K562 (cell line): ENCODE results near the gene MCM9. TPM values are rescaled to one million over a fixed set of nuclear protein-coding genes. Genes with fewer than 3 reads are reported as not detected.

ENCODE experiments used
- ATAC-seq: fragments of 200-7000 bp; cut with Tn5 transposase; 3 replicates; pipeline ENCODE4 v1.9.1; 2020; ENCODE audit warnings: moderate library complexity
- BruUV-seq: library from RNA; stranded (reverse); fragments of 400-500 nt; replicated peaks from 2 replicates; lab custom pipeline; 2021; lab: Mats Ljungman, UMichigan
- CTCF ChIA-PET: fragments of 300-600 bp; formaldehyde crosslinking; extraction: SDS; loops from one replicate; lab custom pipeline; 2021; ENCODE audit warnings: low intra/inter-chr PET ratio; lab: Yijun Ruan, JAX
- POLR2A ChIA-PET: fragments of 300-600, 350-650 bp; sonication (Branson Sonifier 250); formaldehyde crosslinking; extraction: SDS; loops from one replicate; lab custom pipeline; 2021; ENCODE audit warnings: antibody characterized with exemption, inconsistent platforms; lab: Yijun Ruan, JAX
- DNase-seq, 4 experiments: peaks; one replicate each; pipeline versions ENCODE4 v3.0.0 to v3.0.0-alpha.2; 2011 to 2018; ENCODE audit warnings: low spot score in 3 of 4, mixed read lengths in 3 of 4; ENCODE audit errors: extremely low read depth in 1 of 4
- FAIRE-seq: peaks from 2 replicates; lab custom pipeline; 2011; peaks lifted over from hg19 to GRCh38; lab: Jason Lieb, UNC
- H2AFZ ChIP-seq: 2 replicates; pipeline ENCODE4 v1.6.0; 2011; ENCODE audit warnings: low read depth, low read length, control low read depth, inconsistent platforms
- H3K27ac ChIP-seq: fragments of 200-600 bp; 3 replicates; pipeline ENCODE4 v1.8.0; 2011; ENCODE audit warnings: low read depth, mild to moderate bottlenecking, control low read depth, inconsistent platforms, low read length, moderate library complexity, mixed read lengths; ENCODE audit errors: extremely low read depth
- H3K27me3 ChIP-seq, 2 experiments: fragments of 300-600 bp in 1 of 2; 2 replicates in 1 of 2; 3 replicates in 1 of 2; pipeline versions ENCODE4 v1.6.0 to v1.8.0; 2011; ENCODE audit warnings: inconsistent platforms in 2 of 2, low read length in 2 of 2, mild to moderate bottlenecking in 1 of 2, mixed read lengths in 1 of 2, moderate library complexity in 1 of 2; ENCODE audit not compliant: control insufficient read depth in 2 of 2, insufficient read depth in 2 of 2
- H3K36me3 ChIP-seq: fragments of 300-600 bp; 3 replicates; pipeline ENCODE4 v1.8.0; 2011; ENCODE audit warnings: mild to moderate bottlenecking, low read length, inconsistent platforms; ENCODE audit not compliant: control insufficient read depth, insufficient read depth
- H3K4me1 ChIP-seq, 2 experiments: fragments of 200-600 bp in 1 of 2; replicated peaks in 1 of 2; 2 replicates in 1 of 2; 3 replicates in 1 of 2; pipeline versions ENCODE4 v1.5.1 to v1.8.0; 2011; ENCODE audit warnings: inconsistent platforms in 2 of 2, low read length in 2 of 2, mild to moderate bottlenecking in 1 of 2, mixed read lengths in 1 of 2, moderate library complexity in 1 of 2; ENCODE audit not compliant: control insufficient read depth in 2 of 2, insufficient read depth in 2 of 2
- H3K4me2 ChIP-seq: 2 replicates; pipeline ENCODE4 v1.6.1; 2011; ENCODE audit warnings: low read length, control low read depth, inconsistent platforms, mixed read lengths; ENCODE audit not compliant: insufficient read depth
- H3K4me3 ChIP-seq: fragments of 200-600 bp; sonication (generic), shearing (Covaris generic); 2 replicates; pipeline ENCODE4 v1.5.1; 2016; ENCODE audit warnings: control low read depth, inconsistent platforms
- H3K79me2 ChIP-seq: fragments of 200-600 bp; 3 replicates; pipeline ENCODE4 v1.8.0; 2011; ENCODE audit warnings: low read length, inconsistent platforms; ENCODE audit not compliant: control insufficient read depth, insufficient read depth
- H3K9ac ChIP-seq, 2 experiments: 2 replicates each; pipeline versions ENCODE4 v1.6.0 to v1.6.1; 2011; ENCODE audit warnings: low read depth in 2 of 2, low read length in 2 of 2, control low read depth in 1 of 2, inconsistent platforms in 1 of 2, mild to moderate bottlenecking in 1 of 2, mixed read lengths in 1 of 2; ENCODE audit not compliant: insufficient read depth in 1 of 2
- H3K9me1 ChIP-seq: one replicate; pipeline ENCODE4 v1.6.0; 2011; ENCODE audit warnings: inconsistent platforms, mild to moderate bottlenecking, low read length, moderate library complexity; ENCODE audit not compliant: control insufficient read depth, insufficient read depth
- H3K9me3 ChIP-seq: replicated peaks from 2 replicates; pipeline ENCODE4 v1.5.1; 2011; ENCODE audit warnings: low read depth, low read length, inconsistent platforms; ENCODE audit not compliant: control insufficient read depth, insufficient read depth
- H4K20me1 ChIP-seq: replicated peaks from 2 replicates; pipeline ENCODE4 v1.6.1; 2011; ENCODE audit warnings: low read length, inconsistent platforms, mixed read lengths; ENCODE audit not compliant: control insufficient read depth, insufficient read depth
- NEUROD1 ChIP-seq: fragments of 150-350 bp; IDR thresholded peaks from 2 replicates; pipeline ENCODE4 v1.6.1; 2014; ENCODE audit warnings: borderline replicate concordance, low read length, low read depth; ENCODE audit not compliant: partially characterized antibody
- PRPF4 ChIP-seq: fragments of 200-400 bp; formaldehyde crosslinking; IDR thresholded peaks from one replicate; pipeline ENCODE4 v1.6.1; 2017; ENCODE audit warnings: low read length, low read depth, mild to moderate bottlenecking; ENCODE audit not compliant: insufficient read depth, poor library complexity, severe bottlenecking
- SFPQ ChIP-seq: fragments of 200-400 bp; formaldehyde crosslinking; IDR thresholded peaks from 2 replicates; pipeline ENCODE4 v1.6.1; 2017; ENCODE audit warnings: mild to moderate bottlenecking, low read depth, low read length, moderate library complexity
- SMC3 ChIP-seq: conservative IDR thresholded peaks from 2 replicates; pipeline ENCODE4 v1.6.1; 2011; ENCODE audit warnings: low read depth, low read length, improper control_type of control experiment; ENCODE audit not compliant: insufficient read depth
- ZC3H4 ChIP-seq: sonication (generic); formaldehyde crosslinking; IDR thresholded peaks from 2 replicates; pipeline ENCODE4 v1.9.0; 2021; ENCODE audit warnings: missing genetic modification reagents, borderline replicate concordance
- ZNF140 ChIP-seq: fragments of 250-450 bp; sonication (Bioruptor Pico); IDR thresholded peaks from 2 replicates; pipeline ENCODE4 v1.8.0; 2021; ENCODE audit warnings: moderate library complexity, mild to moderate bottlenecking, inconsistent platforms
- ZNF274 ChIP-seq: IDR thresholded peaks from 2 replicates; pipeline ENCODE4 v1.6.1; 2011; ENCODE audit warnings: low read depth, mild to moderate bottlenecking, low read length, moderate library complexity, borderline replicate concordance
- WGBS: fragments of 100-300 bp; shearing (Covaris generic); methylation state at CpG from one replicate; pipeline ENCODE4 v1.1.6; 2016; ENCODE audit warnings: low coverage, mixed read lengths; ENCODE audit not compliant: insufficient coverage; ENCODE audit errors: missing lambda C conversion rate; 5-methylcytosine and 5-hydroxymethylcytosine counted together
- in situ Hi-C: fragments of 300-500 bp; cut with MboI; formaldehyde crosslinking; loops from 4 replicates; pipeline ENCODE4 v1.15.0; 2018; ENCODE audit warnings: inconsistent platforms, mixed read lengths
- intact Hi-C: fragments of 100-400 bp; cut with micrococcal nuclease; formaldehyde crosslinking; loops from 2 replicates; pipeline ENCODE4 v1.14.2; 2022
- polyA plus RNA-seq, 8 experiments: library from polyadenylated mRNA; depleted of rRNA in 4 of 8; stranded (reverse) in 5 of 8; unstranded in 3 of 8; fragments of >200 nt; fragmentation: Nextera tagmentation in 2 of 8; fragmentation: Illumina TruSeq in 1 of 8; extraction: Ambion mirVana in 2 of 8; extraction: Trizol in 1 of 8; gene quantifications; 2 replicates each; pipeline versions ENCODE4 v1.2.1 to v1.2.3, GENCODE V29; 2011 to 2014; ENCODE audit warnings: inconsistent platforms in 1 of 8, missing spikeins in 1 of 8
- total RNA-seq, 7 experiments: library from RNA; depleted of rRNA in 6 of 7; stranded (reverse); fragments of >200 nt in 6 of 7; fragmentation: Illumina TruSeq in 2 of 7; extraction: Trizol in 2 of 7; gene quantifications; 2 replicates each; pipeline versions ENCODE4 v1.2.1 to v1.2.3, GENCODE V29; 2011 to 2021; ENCODE audit warnings: low replicate concordance in 1 of 7

Gene MCM9
- total and polyA plus RNA-seq, 9 of the 15 experiments (the other 6 are each of a cell fraction or from before 2014, with no cell fraction given), result 4.8 to 16.7 (median 11.6) TPM

GRCh38 chr6:118959903-118960302 is 24.9 kb upstream of the MCM9 start:
- no peak overlapping the region for H3K4me2 ChIP-seq
- no peaks in the 10 kb centered on the region for H3K27me3 ChIP-seq
- H3K27ac ChIP-seq, result no peak overlapping the region
- no peak overlapping the region for H3K9ac ChIP-seq
- BruUV-seq, result no TSS peak
- CTCF ChIA-PET, result no interaction called here
- POLR2A ChIA-PET, result no interaction called here
- no peaks in the 10 kb centered on the region for H3K79me2 ChIP-seq
- no peak for ATAC-seq
- H3K9me1 ChIP-seq, result no peaks in the 10 kb centered on the region
- H3K4me3 ChIP-seq, result no peak overlapping the region
- H2AFZ ChIP-seq, result no peak overlapping the region
- intact Hi-C loops, result loop anchor here (5.0 to 10.0 kb wide), 2 partner anchors 675 to 1867 kb away; no protein-coding TSS in a partner anchor
- TF ChIP-seq SMC3 (no peak), ZNF274 (no peak), ZNF140 (CRISPR knock-in tag) (no peak), NEUROD1 (no peak), SFPQ (no peak), ZC3H4 (CRISPR knock-in tag) (no peak), PRPF4 (no peak)
- TF ChIP-seq, all 486 proteins: peak for 0
- no peak for DNase-seq
- Histone ChIP-seq H3K36me3 (no peaks in the 10 kb centered on the region), H3K9me3 (no peaks in the 10 kb centered on the region), H4K20me1 (no peaks in the 10 kb centered on the region), H3K4me1 (no peaks in the 10 kb centered on the region)
- in situ Hi-C loops, result no loop called here
- no peak for FAIRE-seq
- 80% methylated on average over 4 of the region's 4 CpGs for WGBS
